Articular chondrocyte of knee joint (primary cell): Measurements from ENCODE around the gene CDR2L. TPM values are rescaled to one million over a fixed set of nuclear protein-coding genes. Genes with fewer than 3 reads are reported as not detected.

Experiments
- small RNA-seq: library from RNA; depleted of rRNA; stranded (forward); fragments of <200 nt; gene quantifications from one replicate; pipeline ENCODE3, GENCODE V24; 2012
- total RNA-seq: library from RNA; depleted of rRNA; stranded (reverse); fragments of >200 nt; gene quantifications from 2 replicates; pipeline ENCODE4 v1.2.3, GENCODE V29; 2012

Gene CDR2L
- 15.2 and 15.7 TPM in 2 replicates for total RNA-seq

GRCh38 chr17:74987418-74987908, at the start of gene CDR2L:
CDR2L (plus strand) TSS chr17:74987632; CDS start chr17:74988044, 412 bp downstream.

GRCh38 chr17:74972107-74972972, 15.1 kb upstream of the CDR2L start, which contains the start of gene HID1:
HID1 (minus strand) TSS chr17:74972759; CDS start chr17:74972656, 103 bp downstream.

DNA sequence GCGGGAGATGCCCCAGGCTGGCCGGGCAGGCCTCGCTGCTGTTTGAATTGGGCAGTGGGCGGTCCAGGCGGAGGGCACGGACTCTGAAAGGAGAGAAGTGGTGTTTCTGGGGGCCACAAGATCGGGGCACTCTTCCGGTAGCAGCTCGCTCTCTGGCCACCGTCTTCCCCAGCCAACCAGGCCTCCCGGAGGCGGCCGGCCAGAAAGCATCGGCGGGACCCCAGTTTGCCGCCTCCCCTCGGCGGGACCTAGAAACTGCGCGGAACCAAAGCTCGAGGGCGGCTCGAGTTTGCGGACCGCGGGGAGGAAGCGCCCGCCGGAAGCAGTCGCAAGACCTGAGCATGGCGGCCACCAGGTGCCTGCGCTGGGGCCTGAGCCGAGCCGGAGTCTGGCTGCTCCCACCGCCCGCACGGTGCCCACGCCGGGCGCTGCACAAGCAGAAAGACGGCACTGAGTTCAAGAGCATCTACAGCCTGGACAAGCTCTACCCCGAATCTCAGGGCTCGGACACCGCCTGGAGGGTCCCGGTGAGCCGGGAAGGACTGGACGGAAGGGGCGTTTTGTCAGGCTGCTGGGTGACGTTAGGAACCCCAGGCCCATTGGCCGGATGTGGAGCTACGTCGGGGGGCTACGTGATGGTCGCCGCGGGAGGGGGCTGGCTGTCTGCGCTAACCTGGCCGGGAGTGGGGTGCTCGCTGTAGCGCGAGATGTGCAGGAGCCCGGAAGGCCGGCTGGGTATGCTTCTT, 25.1 kb downstream of the CDR2L start, which contains the start of gene MRPL58:
TSS of gene MRPL58 (plus strand) at position 325 of the 746 bp plus-strand sequence. CDS start at position 342, 17 bp downstream.

GRCh38 chr17:75046407-75047289, 59.2 kb downstream of the CDR2L start, which contains the start of the genes ATP5PD and KCTD2:
ATP5PD (minus strand) TSS chr17:75046969; CDS start chr17:75042650, 4,319 bp downstream.
KCTD2 (plus strand) TSS chr17:75047225; CDS start chr17:75047251, 26 bp downstream.

Small RNA genes within 50 kb of the gene (small RNA-seq; reads per million reads assigned to genes)
- gene RN7SL573P (not detected), gene RNU6-362P (not detected)

Other genes with a start within 250 kb of the CDR2L start
- 82.6 and 97.3 TPM in 2 replicates for gene NHERF1, start 239.0 kb upstream of the CDR2L start, total RNA-seq
- gene NAT9, start 211.3 kb upstream of the CDR2L start, total RNA-seq = 20.0 and 27.4 TPM in 2 replicates
- gene GRIN2C, start 127.7 kb upstream of the CDR2L start, total RNA-seq = under 0.01 and 0.11 TPM in 2 replicates
- 8.5 and 14.3 TPM in 2 replicates for gene FDXR, start 114.6 kb upstream of the CDR2L start, total RNA-seq
- gene FADS6, start 94.0 kb upstream of the CDR2L start, total RNA-seq = not detected in 2 replicates
- not detected in 2 replicates for gene USH1G, start 64.4 kb upstream of the CDR2L start, total RNA-seq
- gene OTOP2, start 63.4 kb upstream of the CDR2L start, total RNA-seq = not detected in 2 replicates
- not detected in 2 replicates for gene OTOP3, start 51.7 kb upstream of the CDR2L start, total RNA-seq
- gene HID1, start 14.9 kb upstream of the CDR2L start, total RNA-seq = 0.32 TPM in 1 of 2 replicates, not detected in the other
- gene MRPL58, start 25.0 kb downstream of the CDR2L start, total RNA-seq = 25.7 and 35.7 TPM in 2 replicates
- 415 and 418 TPM in 2 replicates for gene ATP5PD, start 59.3 kb downstream of the CDR2L start, total RNA-seq
- gene KCTD2, start 59.6 kb downstream of the CDR2L start, total RNA-seq = 26.9 and 29.1 TPM in 2 replicates
- 14.6 and 15.5 TPM in 2 replicates for gene SLC16A5, start 100.3 kb downstream of the CDR2L start, total RNA-seq
- gene ARMC7, start 122.3 kb downstream of the CDR2L start, total RNA-seq = 3.3 and 4.1 TPM in 2 replicates
- 35.3 and 51.9 TPM in 2 replicates for gene NT5C, start 144.1 kb downstream of the CDR2L start, total RNA-seq
- gene JPT1, start 166.9 kb downstream of the CDR2L start, total RNA-seq = 86.7 and 87.4 TPM in 2 replicates
- 104 and 119 TPM in 2 replicates for gene SUMO2, start 195.3 kb downstream of the CDR2L start, total RNA-seq
- gene NUP85, start 218.0 kb downstream of the CDR2L start, total RNA-seq = 23.7 and 24.1 TPM in 2 replicates